HG03159 (cell line): ENCODE results near the gene PNRC2.

Experiments used
- ATAC-seq: cut with Tn5 transposase; IDR thresholded peaks from one replicate; pipeline ENCODE4 v1.9.1; 2021; ENCODE audit warnings: mild to moderate bottlenecking, moderate library complexity; ENCODE audit not compliant: unreplicated experiment

Gene PNRC2, protein sequence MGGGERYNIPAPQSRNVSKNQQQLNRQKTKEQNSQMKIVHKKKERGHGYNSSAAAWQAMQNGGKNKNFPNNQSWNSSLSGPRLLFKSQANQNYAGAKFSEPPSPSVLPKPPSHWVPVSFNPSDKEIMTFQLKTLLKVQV

DNA sequence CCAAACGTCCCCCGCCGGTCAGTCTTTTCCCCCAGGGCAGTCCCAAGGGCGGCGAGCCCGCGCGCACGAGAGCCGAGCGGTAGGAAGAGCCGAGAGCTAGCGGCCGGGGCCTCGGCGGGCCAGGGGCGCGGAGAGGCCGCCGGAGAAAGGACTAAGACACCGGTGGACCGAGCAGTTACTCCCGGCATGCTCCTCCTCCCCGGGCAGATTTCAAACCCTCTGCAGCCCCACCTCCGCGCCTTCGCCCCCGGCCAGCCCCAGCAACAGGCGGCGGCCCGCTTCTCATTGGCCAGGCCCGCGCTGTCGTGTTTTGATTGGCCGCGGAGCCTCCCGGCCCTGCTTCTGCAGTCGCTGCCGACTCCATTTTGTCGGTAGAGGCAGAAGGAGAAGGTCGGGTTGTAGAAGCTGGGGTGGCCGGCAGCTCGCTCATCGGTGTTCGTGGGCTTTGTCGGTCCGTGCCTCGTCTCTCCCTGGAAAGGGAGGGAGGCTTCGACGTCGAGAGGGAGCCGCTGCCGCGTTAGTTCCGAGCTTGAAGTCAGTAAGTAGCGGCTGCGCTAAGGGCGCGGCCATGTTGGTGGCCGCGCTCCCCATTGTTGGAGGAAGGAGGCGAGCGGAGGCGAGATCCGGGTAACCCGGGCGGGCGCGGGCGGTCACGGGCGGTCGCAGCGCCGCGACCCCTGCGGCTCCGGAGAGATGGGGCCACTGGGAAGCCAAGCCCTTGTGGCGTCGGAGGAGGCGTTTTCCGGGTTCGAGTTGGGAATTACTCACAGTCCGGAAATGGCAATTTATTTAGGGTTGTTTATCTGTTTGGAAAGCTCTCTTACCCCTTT is at the start of gene PNRC2:
PNRC2 (plus strand) TSS at position 368 of the 830 bp plus-strand sequence. CDS start 1,630 bp downstream, outside the sequence.
- peak; percentile 73 for ATAC-seq

DNA sequence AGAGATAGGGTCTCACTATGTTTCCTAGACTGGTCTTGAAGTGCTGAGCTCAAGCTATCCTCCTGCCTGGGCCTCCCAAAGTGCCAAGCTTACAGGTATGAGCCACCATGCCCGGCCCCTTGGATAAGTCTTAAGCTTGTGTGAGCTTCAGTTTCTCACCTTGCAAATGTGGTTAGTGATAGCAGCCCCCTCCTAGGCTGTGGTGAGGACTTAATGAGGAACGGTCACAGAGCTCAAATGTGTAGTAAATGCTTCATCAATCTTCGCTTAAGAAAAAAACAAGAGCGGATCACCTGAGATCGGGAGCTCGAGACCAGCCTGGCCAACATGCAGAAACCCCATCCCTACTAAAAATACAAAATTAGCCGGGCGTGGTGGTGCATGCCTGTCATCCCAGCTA is 49.5 kb upstream of the PNRC2 start:
- ATAC-seq, result no peak

GRCh38 chr1:23910553-23911246 is 48.9 kb upstream of the PNRC2 start:
- ATAC-seq, result no peak

GRCh38 chr1:23911921-23912320 is 47.7 kb upstream of the PNRC2 start:
- no peak for ATAC-seq

DNA sequence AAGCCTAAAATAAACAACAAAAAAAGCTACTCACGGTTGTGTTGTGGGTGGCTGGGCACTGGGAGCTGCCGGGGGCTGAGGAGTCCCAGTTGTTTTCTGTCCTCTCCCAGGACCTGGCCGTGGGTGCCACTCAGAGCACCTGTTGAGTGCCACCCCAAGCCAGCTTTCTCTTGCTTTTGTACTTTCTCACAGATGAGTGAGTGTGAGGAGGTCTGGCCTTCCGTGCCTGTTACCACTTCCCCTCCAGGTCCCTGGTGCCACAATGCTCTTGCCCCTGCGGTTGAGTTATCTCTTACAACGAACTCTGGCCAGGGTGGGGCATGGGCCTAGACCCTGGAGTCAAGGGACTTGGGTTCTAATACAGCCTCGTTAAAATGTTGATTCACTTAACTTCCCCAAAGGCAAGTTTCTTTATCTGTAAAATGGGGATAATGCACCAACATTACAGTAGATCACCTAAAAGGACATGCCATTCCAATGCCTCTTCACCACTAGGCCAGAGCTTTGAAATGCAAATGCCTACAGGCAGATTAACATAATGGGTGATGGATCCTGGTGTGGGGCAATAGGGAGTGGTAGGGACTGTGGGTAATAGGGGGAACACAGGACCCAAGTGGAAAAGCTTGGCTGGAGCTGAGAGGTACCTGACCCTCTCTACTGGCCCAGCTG is 46.3 kb upstream of the PNRC2 start, which contains the start of gene CNR2:
CNR2 (minus strand) TSS at position 151 of the 669 bp plus-strand sequence. CDS start 37,745 bp downstream, outside the sequence.
- ATAC-seq, result no peak

GRCh38 chr1:23914921-23915320 is 44.7 kb upstream of the PNRC2 start:
- no peak for ATAC-seq

GRCh38 chr1:23915466-23915865 is 44.2 kb upstream of the PNRC2 start:
- no peak for ATAC-seq

- no peak for ATAC-seq
Observed at GRCh38 chr1:23916209-23917131, 43.2 kb upstream of the PNRC2 start.

DNA sequence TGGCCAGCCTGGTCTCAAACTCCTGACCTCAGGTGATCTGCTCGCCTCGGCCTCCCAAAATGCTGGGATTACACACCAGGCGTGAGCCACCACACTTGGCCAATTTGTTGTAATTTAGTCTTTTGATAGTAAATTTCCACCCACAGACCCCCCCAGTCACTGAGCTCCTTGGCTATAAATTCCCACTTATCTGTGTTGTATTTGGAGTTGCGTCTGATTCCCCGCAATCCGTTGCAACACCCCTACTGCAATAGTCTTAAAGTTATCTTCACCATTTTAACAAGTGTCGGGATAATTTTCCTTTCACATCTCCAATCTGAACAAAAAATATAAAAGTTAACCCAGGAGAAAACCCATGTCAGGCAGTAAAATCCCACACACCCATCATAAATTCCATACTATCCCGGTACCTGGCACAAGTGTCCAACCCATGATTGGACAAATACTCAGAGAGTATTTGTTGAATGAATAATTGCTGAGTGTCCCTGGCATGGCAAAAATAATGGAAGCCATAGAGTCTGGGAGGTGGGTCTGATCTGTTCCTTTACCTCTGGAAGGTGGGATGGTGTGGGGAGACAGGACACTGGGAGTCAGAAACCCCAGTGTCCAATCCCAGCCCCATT is 37.2 kb upstream of the PNRC2 start:
- no peak for ATAC-seq

DNA sequence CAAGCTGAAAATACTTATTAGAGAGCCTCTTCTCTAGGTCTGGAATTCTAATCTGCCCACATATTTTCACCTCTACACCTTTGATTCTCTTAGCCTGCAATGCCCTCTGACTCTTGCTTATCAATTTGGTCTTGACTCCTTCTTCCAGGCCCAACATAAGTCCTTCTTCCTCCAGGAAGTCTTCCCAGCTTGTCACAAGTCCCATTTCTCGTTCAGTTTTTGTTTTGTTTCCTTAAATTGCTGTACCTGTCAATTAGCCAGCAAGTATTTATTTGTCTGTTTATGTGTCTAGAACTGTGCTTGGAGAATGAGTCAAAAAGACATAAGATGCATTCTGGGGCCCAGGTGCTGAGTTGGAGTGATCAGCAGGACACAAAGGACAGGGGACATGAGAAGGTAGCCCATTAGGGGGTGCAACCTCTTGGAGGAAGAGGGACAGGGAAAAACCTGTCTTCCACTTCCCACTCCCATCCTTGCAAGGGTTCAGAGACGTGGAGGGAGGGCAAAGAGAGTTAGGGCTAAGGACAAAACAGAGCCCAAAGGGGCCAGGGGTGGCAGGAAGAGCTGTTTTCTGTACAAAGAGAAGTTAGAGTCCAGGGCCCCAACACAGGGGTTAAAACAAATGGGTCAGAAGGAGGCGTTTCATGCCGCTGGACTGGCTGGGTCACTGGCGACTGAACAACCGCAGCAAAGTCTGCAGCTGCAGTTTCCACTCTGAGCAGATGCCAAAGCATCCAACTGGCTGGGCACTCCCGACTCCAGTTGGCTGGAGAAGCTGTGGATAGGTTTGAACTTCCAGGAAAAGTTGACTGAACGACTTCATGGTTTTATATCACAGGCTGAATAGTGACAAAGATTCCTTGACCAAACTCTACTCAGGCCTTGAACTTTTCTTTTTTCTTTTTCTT is 35.8 kb upstream of the PNRC2 start:
- ATAC-seq, result no peak

- no peak for ATAC-seq
Observed at GRCh38 chr1:23924601-23925000, 35.0 kb upstream of the PNRC2 start.

DNA sequence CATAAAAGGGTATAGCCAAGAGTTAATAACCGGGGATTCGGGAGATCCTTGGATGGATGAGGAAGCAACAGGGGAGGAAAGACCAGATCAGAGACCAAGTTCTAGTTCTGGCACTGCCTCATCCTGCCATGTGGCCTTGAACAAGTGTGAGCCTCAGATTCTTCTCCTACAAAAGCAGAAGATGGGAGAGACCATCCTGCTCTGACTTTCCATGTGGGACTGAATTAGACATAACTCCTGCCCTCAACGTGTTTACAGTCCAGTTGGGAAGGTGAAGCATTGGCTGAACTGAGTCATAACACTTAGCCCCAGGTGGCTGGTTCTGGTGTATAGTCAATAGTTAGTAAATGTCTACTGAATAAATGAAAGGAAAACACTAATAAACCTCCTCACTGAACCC is 34.3 kb upstream of the PNRC2 start:
- ATAC-seq, result no peak

DNA sequence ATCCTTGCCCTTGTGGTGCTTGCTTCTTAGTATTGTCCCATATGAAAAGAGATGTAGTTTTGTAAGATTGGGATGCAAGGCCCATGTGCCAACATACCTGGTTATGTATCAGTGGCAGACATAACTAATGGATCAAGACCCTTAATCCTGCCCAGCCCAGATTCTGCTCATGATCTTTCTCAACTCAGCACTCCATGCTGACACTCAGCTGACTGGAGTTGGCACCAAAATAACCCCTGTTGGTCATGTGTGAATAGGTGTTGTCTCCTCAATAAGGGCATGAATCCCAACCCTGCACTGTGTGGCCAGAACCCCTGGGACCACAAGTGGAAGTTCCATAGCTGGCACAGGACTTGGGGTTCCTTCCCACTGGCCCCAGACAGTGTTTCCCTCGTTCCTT is 32.5 kb upstream of the PNRC2 start:
- no peak for ATAC-seq

DNA sequence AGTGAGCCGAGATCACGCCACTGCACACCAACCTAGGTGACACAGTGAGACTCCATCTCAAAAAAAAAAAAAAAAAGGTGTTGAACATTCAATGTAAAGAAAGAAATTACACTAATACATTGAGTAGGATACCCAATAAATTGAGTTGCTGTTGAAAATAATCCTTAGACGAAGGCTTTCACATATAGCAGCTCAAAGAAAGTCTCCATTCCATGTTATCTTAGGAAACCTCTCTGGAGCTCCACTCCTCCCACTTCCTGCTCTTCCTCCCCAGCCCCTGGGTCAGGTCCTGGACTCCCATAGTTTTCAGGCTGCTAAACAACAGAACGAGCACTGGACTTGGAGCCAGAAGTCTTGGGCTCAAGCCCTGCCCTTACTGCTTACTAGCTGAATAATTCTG is 30.8 kb upstream of the PNRC2 start:
- no peak for ATAC-seq

- no peak for ATAC-seq
Observed at GRCh38 chr1:23930270-23930669, 29.4 kb upstream of the PNRC2 start.

GRCh38 chr1:23930861-23931490 is 28.7 kb upstream of the PNRC2 start:
- no peak for ATAC-seq

DNA sequence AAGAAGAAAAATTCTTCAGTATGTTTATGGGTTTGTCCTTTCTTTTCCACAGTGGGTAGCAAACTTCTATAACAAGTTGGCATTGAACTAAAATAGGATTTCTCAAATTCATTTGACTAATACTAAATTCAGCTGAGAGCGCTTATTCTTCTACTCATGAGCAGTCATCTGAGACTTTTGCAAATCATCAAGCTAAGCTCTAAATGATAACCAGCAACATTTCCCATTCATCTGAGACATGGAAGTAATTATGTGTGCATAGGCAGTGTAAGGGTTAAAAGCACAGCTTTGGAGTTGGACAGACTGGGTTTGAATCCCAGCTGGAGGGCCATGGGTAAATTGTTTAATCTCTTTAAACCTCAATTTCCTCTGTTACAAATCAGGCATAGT is 28.1 kb upstream of the PNRC2 start:
- ATAC-seq, result no peak

DNA sequence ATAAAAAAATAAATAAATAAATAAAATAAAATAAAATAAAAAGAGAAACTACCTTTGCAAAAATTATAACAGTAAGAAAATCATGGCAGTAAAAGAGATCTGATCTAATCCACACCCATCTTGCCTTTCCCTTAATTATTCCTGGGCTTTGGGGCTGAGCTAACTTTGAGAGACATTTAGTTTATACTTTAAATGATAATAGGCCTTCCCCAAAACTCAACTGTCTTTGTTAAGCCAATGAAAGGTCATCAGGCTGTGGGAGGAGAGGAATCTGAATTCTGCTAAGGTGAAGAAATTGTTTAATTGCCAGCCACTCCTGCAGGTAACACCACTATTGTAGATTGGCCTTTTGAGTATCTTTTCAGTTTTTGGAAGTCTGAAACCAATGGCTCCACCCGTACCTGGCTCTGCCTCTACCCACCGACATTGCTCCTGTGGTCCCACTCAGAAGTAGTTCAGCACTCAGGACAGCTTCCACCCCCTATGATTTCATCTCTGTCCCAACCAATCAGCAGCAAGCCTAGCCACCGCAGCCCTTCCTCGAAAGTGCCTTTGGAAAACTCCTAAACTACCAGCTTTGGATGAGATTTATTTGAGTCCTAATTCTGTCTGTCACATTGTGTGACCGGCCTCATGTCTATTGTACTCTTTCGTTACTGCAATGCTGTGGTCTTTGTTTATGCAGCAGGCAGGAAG is 23.0 kb upstream of the PNRC2 start:
- no peak for ATAC-seq
